KMS-11 (cell line): ENCODE results near the gene LYSMD2.

Experiments used
- H2AFZ ChIP-seq: fragments of 200-600 bp; sonication (generic); 2 replicates; pipeline ENCODE4 v1.6.1; 2016; ENCODE audit warnings: antibody characterized with exemption, mixed run types, low read depth
- H3K27ac ChIP-seq: fragments of 200-600 bp; sonication (generic); 2 replicates; pipeline ENCODE4 v1.6.1; 2016; ENCODE audit warnings: mild to moderate bottlenecking, mixed run types
- H3K27me3 ChIP-seq: fragments of 200-600 bp; sonication (generic); 2 replicates; pipeline ENCODE4 v1.6.1; 2017; ENCODE audit warnings: mild to moderate bottlenecking, low read depth, mixed run types, moderate library complexity; ENCODE audit not compliant: insufficient read depth
- H3K36me3 ChIP-seq: fragments of 200-600 bp; sonication (generic); 2 replicates; pipeline ENCODE4 v1.6.1; 2017; ENCODE audit warnings: mild to moderate bottlenecking, mixed run types; ENCODE audit not compliant: insufficient read depth
- H3K4me1 ChIP-seq: fragments of 200-600 bp; sonication (generic); 2 replicates; pipeline ENCODE4 v1.6.1; 2016; ENCODE audit warnings: mild to moderate bottlenecking, low read depth, mixed run types; ENCODE audit not compliant: poor library complexity, severe bottlenecking
- H3K4me2 ChIP-seq: fragments of 200-600 bp; sonication (generic); 2 replicates; pipeline ENCODE4 v1.7.0; 2016; ENCODE audit warnings: mild to moderate bottlenecking, mixed run types
- H3K4me3 ChIP-seq: fragments of 200-600 bp; sonication (generic); IDR thresholded peaks from 2 replicates; pipeline ENCODE4 v1.6.1; 2017; ENCODE audit warnings: low read depth, low read length, mixed read lengths; ENCODE audit not compliant: insufficient read depth
- H3K79me2 ChIP-seq: fragments of 200-600 bp; sonication (generic); 2 replicates; pipeline ENCODE4 v1.6.1; 2016; ENCODE audit warnings: low read depth, mixed run types; ENCODE audit not compliant: insufficient read depth
- H3K9ac ChIP-seq: fragments of 200-600 bp; sonication (generic); 2 replicates; pipeline ENCODE4 v1.6.1; 2016; ENCODE audit warnings: mild to moderate bottlenecking, mixed run types
- H4K20me1 ChIP-seq: fragments of 200-600 bp; sonication (generic); 2 replicates; pipeline ENCODE4 v1.6.1; 2016; ENCODE audit warnings: mild to moderate bottlenecking, mixed run types; ENCODE audit not compliant: insufficient read depth
- CTCF ChIP-seq: fragments of 200-600 bp; sonication (generic); conservative IDR thresholded peaks from 2 replicates; pipeline ENCODE4 v1.6.1; 2017; ENCODE audit warnings: low read depth, mild to moderate bottlenecking, antibody characterized with exemption, low read length, moderate library complexity, mixed read lengths

Gene LYSMD2

GRCh38 chr15:51680321-51680720, 57.1 kb downstream of the LYSMD2 start:
- no peak overlapping the region for H3K4me3 ChIP-seq
- H3K4me1 ChIP-seq, result no peaks in the 10 kb centered on the region
- no peaks in the 10 kb centered on the region for H4K20me1 ChIP-seq
- H3K36me3 ChIP-seq, result no peaks in the 10 kb centered on the region
- no peak overlapping the region for H3K27ac ChIP-seq
- H3K4me2 ChIP-seq, result no peak overlapping the region
- no peaks in the 10 kb centered on the region for H3K27me3 ChIP-seq
- H3K9ac ChIP-seq, result no peak overlapping the region
- no peak for TF ChIP-seq CTCF
- no peak overlapping the region for H2AFZ ChIP-seq
- H3K79me2 ChIP-seq, result no peaks in the 10 kb centered on the region

GRCh38 chr15:51678096-51678495, 59.4 kb downstream of the LYSMD2 start:
- no peak for TF ChIP-seq CTCF
- Histone ChIP-seq H4K20me1 (no peaks in the 10 kb centered on the region), H3K27me3 (no peaks in the 10 kb centered on the region), H2AFZ (no peak overlapping the region), H3K4me1 (no peaks in the 10 kb centered on the region), H3K79me2 (no peaks in the 10 kb centered on the region), H3K9ac (no peak overlapping the region), H3K27ac (no peak overlapping the region), H3K4me2 (no peak overlapping the region), H3K4me3 (no peak overlapping the region), H3K36me3 (no peaks in the 10 kb centered on the region)

GRCh38 chr15:51677452-51677851, 60.0 kb downstream of the LYSMD2 start:
- no peak overlapping the region for H2AFZ ChIP-seq
- H3K4me3 ChIP-seq, result no peak overlapping the region
- no peaks in the 10 kb centered on the region for H4K20me1 ChIP-seq
- H3K79me2 ChIP-seq, result no peaks in the 10 kb centered on the region
- H3K27me3 ChIP-seq, result no peaks in the 10 kb centered on the region
- no peak overlapping the region for H3K27ac ChIP-seq
- H3K36me3 ChIP-seq, result no peaks in the 10 kb centered on the region
- H3K9ac ChIP-seq, result no peak overlapping the region
- H3K4me2 ChIP-seq, result no peak overlapping the region
- no peak for TF ChIP-seq CTCF
- H3K4me1 ChIP-seq, result no peaks in the 10 kb centered on the region

GRCh38 chr15:51677021-51677420, 60.4 kb downstream of the LYSMD2 start:
- Histone ChIP-seq H3K79me2 (no peaks in the 10 kb centered on the region), H3K36me3 (no peaks in the 10 kb centered on the region), H3K4me2 (no peak overlapping the region), H3K27ac (no peak overlapping the region), H3K4me1 (no peaks in the 10 kb centered on the region), H3K9ac (no peak overlapping the region), H3K27me3 (no peaks in the 10 kb centered on the region), H3K4me3 (no peak overlapping the region), H2AFZ (no peak overlapping the region), H4K20me1 (no peaks in the 10 kb centered on the region)
- no peak for TF ChIP-seq CTCF

GRCh38 chr15:51675234-51675633, 62.2 kb downstream of the LYSMD2 start:
- no peak overlapping the region for H2AFZ ChIP-seq

More at GRCh38 chr15:51675234-51675633, 62.2 kb downstream of the LYSMD2 start:
- Histone ChIP-seq H4K20me1 (no peaks in the 10 kb centered on the region), H3K4me1 (no peaks in the 10 kb centered on the region), H3K27ac (no peak overlapping the region), H3K27me3 (no peaks in the 10 kb centered on the region), H3K9ac (no peak overlapping the region), H3K4me2 (no peak overlapping the region), H3K36me3 (no peaks in the 10 kb centered on the region), H3K4me3 (no peak overlapping the region), H3K79me2 (no peaks in the 10 kb centered on the region)
- no peak for TF ChIP-seq CTCF
